Fibroblast of lung (primary cell): ENCODE measurements around the gene RIN3. TPM values are rescaled to one million over a fixed set of nuclear protein-coding genes. Genes with fewer than 3 reads are reported as not detected.
A peak's percentile ranks its signal among the peaks of the same experiment; 100 is the strongest.

ENCODE experiments used
- DNase-seq, 2 donors: peaks; one replicate each; pipeline versions ENCODE4 v3.0.0 to v3.0.0-alpha.2; 2010; ENCODE audit warnings: low read depth in 2 of 2
- H2AFZ ChIP-seq: 2 replicates; pipeline ENCODE4 v1.5.1; 2012; ENCODE audit warnings: low read length, control low read depth, inconsistent platforms
- H3K27ac ChIP-seq: 2 replicates; pipeline ENCODE4 v1.5.1; 2011; ENCODE audit warnings: low read length, control low read depth; ENCODE audit not compliant: insufficient read depth
- H3K27me3 ChIP-seq: 2 replicates; pipeline ENCODE4 v1.5.1; 2011; ENCODE audit warnings: mild to moderate bottlenecking, low read length; ENCODE audit not compliant: control insufficient read depth, insufficient read depth
- H3K36me3 ChIP-seq: 2 replicates; pipeline ENCODE4 v1.5.1; 2011; ENCODE audit warnings: low read length; ENCODE audit not compliant: control insufficient read depth, insufficient read depth
- H3K4me1 ChIP-seq: 2 replicates; pipeline ENCODE4 v1.5.1; 2011; ENCODE audit warnings: low read length; ENCODE audit not compliant: control insufficient read depth, insufficient read depth; ENCODE audit errors: extremely low read depth
- H3K4me2 ChIP-seq: 2 replicates; pipeline ENCODE4 v1.5.1; 2011; ENCODE audit warnings: low read length, control low read depth; ENCODE audit not compliant: insufficient read depth; ENCODE audit errors: extremely low read depth
- H3K4me3 ChIP-seq, 4 experiments: fragments of 200-600 bp in 1 of 4; sonication (generic) in 1 of 4; replicated peaks in 1 of 4; 2 replicates each; pipeline ENCODE4 v1.5.1; 2011 to 2016; ENCODE audit warnings: low read length in 4 of 4, low read depth in 3 of 4, mild to moderate bottlenecking in 3 of 4, control low read depth in 2 of 4, inconsistent platforms in 1 of 4, mixed read lengths in 1 of 4; ENCODE audit not compliant: insufficient read depth in 1 of 4; ENCODE audit errors: control extremely low read depth in 1 of 4
- H3K79me2 ChIP-seq: 2 replicates; pipeline ENCODE4 v1.5.1; 2012; ENCODE audit warnings: mild to moderate bottlenecking, low read length, inconsistent platforms; ENCODE audit not compliant: control insufficient read depth, insufficient read depth
- H3K9ac ChIP-seq: 2 replicates; pipeline ENCODE4 v1.5.1; 2011; ENCODE audit warnings: mild to moderate bottlenecking, low read length, control low read depth; ENCODE audit not compliant: insufficient read depth
- H3K9me3 ChIP-seq: 2 replicates; pipeline ENCODE4 v1.5.1; 2012; ENCODE audit warnings: low read depth, low read length; ENCODE audit not compliant: control insufficient read depth, insufficient read depth
- H4K20me1 ChIP-seq: 2 replicates; pipeline ENCODE4 v1.5.1; 2011; ENCODE audit warnings: low read length; ENCODE audit not compliant: control insufficient read depth, insufficient read depth; ENCODE audit errors: extremely low read depth
- CTCF ChIP-seq, 2 donors: IDR thresholded peaks in 1 of 2; conservative IDR thresholded peaks in 1 of 2; 1 replicate in 1 of 2; 2 replicates in 1 of 2; pipeline ENCODE4 v1.5.1; 2011 to 2012; ENCODE audit warnings: low read length in 2 of 2, control low read depth in 1 of 2, inconsistent platforms in 1 of 2, low read depth in 1 of 2, mild to moderate bottlenecking in 1 of 2
- EZH2 ChIP-seq: IDR thresholded peaks from 2 replicates; pipeline ENCODE4 v1.5.1; 2012; ENCODE audit warnings: low read length, control low read depth, mild to moderate bottlenecking; ENCODE audit errors: missing control alignments
- polyA plus RNA-seq, 2 donors: library from polyadenylated mRNA; depleted of rRNA in 1 of 2; stranded (reverse) in 1 of 2; unstranded in 1 of 2; fragments of >200 nt; gene quantifications; 2 replicates each; pipeline ENCODE4 v1.2.1, GENCODE V29; 2011 to 2012; ENCODE audit warnings: missing spikeins in 1 of 2
- total RNA-seq: library from RNA; depleted of rRNA; stranded (reverse); fragments of >200 nt; gene quantifications from 2 replicates; pipeline ENCODE4 v1.2.1, GENCODE V29; 2014

RIN3 gene
- total and polyA plus RNA-seq, 2 donors (not counting 1 experiment from before 2014, with no cell fraction given) = 8.9 to 9.2 TPM

GRCh38 chr14:92637228-92637627 is 123.6 kb downstream of the RIN3 start:
- Histone ChIP-seq H3K27me3 (no peaks in the 10 kb centered on the region), H4K20me1 (no peaks in the 10 kb centered on the region), H3K27ac (no peak overlapping the region), H2AFZ (no peak overlapping the region), H3K9ac (no peak overlapping the region), H3K4me1 (peaks cover 4% of the 10 kb centered on the region), H3K4me2 (no peak overlapping the region), H3K9me3 (no peaks in the 10 kb centered on the region), H3K4me3 (no peak overlapping the region), H3K79me2 (no peaks in the 10 kb centered on the region), H3K36me3 (no peaks in the 10 kb centered on the region)
- TF ChIP-seq EZH2 (no peak), CTCF (conservative IDR thresholded peaks at IDR 0.05 in 1 of 2, IDR thresholded peaks at IDR 0.05 in 1 of 2; ENCODE audit: low read depth in 1 of 2, low read length in 2 of 2) (no peak)
- DNase-seq = peak; percentile 15 to 73

GRCh38 chr14:92637864-92638263 is 124.3 kb downstream of the RIN3 start:
- Histone ChIP-seq H3K4me2 (no peak overlapping the region), H3K27ac (no peak overlapping the region), H3K36me3 (no peaks in the 10 kb centered on the region), H3K4me1 (peaks cover 4% of the 10 kb centered on the region), H3K79me2 (no peaks in the 10 kb centered on the region), H2AFZ (no peak overlapping the region), H3K27me3 (no peaks in the 10 kb centered on the region), H3K4me3 (no peak overlapping the region), H4K20me1 (no peaks in the 10 kb centered on the region), H3K9me3 (no peaks in the 10 kb centered on the region), H3K9ac (no peak overlapping the region)
- DNase-seq = no peak
- TF ChIP-seq CTCF (conservative IDR thresholded peaks at IDR 0.05 in 1 of 2, IDR thresholded peaks at IDR 0.05 in 1 of 2; ENCODE audit: low read depth in 1 of 2, low read length in 2 of 2) = no peak
- TF ChIP-seq EZH2 = no peak

GRCh38 chr14:92638266-92638665 is 124.7 kb downstream of the RIN3 start:
- H3K4me1 ChIP-seq = peaks cover 2% of the 10 kb centered on the region
- H3K27ac ChIP-seq = no peak overlapping the region
- H3K27me3 ChIP-seq = no peaks in the 10 kb centered on the region
- H3K36me3 ChIP-seq = no peaks in the 10 kb centered on the region
- H3K79me2 ChIP-seq = no peaks in the 10 kb centered on the region
- no peak for TF ChIP-seq EZH2
- no peak for TF ChIP-seq CTCF (conservative IDR thresholded peaks at IDR 0.05 in 1 of 2, IDR thresholded peaks at IDR 0.05 in 1 of 2; ENCODE audit: low read depth in 1 of 2, low read length in 2 of 2)
- no peaks in the 10 kb centered on the region for H3K9me3 ChIP-seq
- H3K4me2 ChIP-seq = no peak overlapping the region
- H3K9ac ChIP-seq = no peak overlapping the region
- no peak for DNase-seq
- no peaks in the 10 kb centered on the region for H4K20me1 ChIP-seq
- H2AFZ ChIP-seq = no peak overlapping the region
- no peak overlapping the region for H3K4me3 ChIP-seq
